Liver (tissue), 3 donors: Measurements from ENCODE around the gene COL17A1.

Experiments
- CTCF ChIP-seq: fragments of 150-350 bp; IDR thresholded peaks from 2 replicates; pipeline ENCODE4 v1.5.1; 2017; ENCODE audit warnings: improper control_type of control experiment, low read depth, low read length; ENCODE audit not compliant: missing input control
- EGR1 ChIP-seq, 2 donors: IDR thresholded peaks; 2 replicates each; pipeline ENCODE4 v1.6.1; 2016 to 2018; ENCODE audit warnings: antibody characterized with exemption in 2 of 2, low read depth in 2 of 2
- donor health status: healthy.
- donor health status: healthy.

- TF ChIP-seq CTCF (no peak), EGR1 (IDR thresholded peaks at IDR 0.05; ENCODE audit: low read depth in 2 of 2) (no peak)
These were observed 24.4 kb upstream of the COL17A1 start for GRCh38 chr10:104109908-104110662.
